ENCODE measurements around the gene ATG16L2. TPM values are rescaled to one million over a fixed set of nuclear protein-coding genes. Genes with fewer than 3 reads are reported as not detected.

The ATG16L2 gene
- total and polyA plus RNA-seq, 9 of the 15 experiments (the other 6 are each of a cell fraction or from before 2014, with no cell fraction given) = 0.18 to 11.2 (median 6.2) TPM

DNA sequence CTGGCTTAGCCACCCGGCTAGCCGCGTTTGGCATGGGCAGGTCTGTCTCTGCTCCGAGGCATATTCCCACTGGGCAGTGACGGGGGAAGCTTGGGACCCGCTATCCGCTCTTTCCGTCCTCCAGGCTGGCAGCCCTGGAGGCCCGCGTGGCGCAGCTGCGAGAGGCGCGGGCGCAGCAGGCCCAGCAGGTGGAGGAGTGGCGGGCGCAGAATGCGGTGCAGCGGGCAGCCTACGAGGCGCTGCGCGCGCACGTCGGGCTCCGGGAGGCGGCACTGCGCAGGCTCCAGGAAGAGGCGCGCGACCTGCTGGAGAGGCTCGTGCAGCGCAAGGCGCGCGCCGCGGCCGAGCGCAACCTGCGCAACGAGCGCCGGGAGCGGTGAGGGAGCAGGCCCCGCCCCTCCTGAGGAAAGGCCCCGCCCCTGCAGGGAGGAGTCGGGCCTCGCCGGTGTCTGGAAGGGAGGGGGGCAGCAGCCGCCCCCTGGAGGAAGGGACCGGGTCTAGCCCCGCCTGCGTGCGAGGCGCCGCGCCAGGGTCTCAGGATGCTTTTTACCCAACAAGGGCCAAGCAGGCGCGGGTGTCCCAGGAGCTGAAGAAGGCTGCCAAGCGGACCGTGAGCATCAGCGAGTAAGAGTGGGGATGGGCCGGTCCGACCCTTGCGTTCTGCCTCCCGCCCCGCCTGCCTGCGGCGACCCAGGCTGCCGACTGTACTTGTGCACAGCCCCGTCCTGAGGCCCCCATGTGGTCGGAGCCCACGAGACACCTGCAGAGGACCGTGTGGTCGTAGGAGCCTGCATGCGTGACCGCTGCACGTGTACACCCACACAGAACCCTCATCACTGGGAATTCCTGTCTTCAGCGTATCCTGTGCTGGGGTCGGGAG is 7.9 kb downstream of the ATG16L2 start (continued):
- TF ChIP-seq, protein P1, sequence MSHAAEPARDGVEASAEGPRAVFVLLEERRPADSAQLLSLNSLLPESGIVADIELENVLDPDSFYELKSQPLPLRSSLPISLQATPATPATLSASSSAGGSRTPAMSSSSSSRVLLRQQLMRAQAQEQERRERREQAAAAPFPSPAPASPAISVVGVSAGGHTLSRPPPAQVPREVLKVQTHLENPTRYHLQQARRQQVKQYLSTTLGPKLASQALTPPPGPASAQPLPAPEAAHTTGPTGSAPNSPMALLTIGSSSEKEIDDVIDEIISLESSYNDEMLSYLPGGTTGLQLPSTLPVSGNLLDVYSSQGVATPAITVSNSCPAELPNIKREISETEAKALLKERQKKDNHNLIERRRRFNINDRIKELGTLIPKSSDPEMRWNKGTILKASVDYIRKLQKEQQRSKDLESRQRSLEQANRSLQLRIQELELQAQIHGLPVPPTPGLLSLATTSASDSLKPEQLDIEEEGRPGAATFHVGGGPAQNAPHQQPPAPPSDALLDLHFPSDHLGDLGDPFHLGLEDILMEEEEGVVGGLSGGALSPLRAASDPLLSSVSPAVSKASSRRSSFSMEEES (CRISPR knock-in tag; IDR thresholded peaks at IDR 0.05) = no peak

DNA sequence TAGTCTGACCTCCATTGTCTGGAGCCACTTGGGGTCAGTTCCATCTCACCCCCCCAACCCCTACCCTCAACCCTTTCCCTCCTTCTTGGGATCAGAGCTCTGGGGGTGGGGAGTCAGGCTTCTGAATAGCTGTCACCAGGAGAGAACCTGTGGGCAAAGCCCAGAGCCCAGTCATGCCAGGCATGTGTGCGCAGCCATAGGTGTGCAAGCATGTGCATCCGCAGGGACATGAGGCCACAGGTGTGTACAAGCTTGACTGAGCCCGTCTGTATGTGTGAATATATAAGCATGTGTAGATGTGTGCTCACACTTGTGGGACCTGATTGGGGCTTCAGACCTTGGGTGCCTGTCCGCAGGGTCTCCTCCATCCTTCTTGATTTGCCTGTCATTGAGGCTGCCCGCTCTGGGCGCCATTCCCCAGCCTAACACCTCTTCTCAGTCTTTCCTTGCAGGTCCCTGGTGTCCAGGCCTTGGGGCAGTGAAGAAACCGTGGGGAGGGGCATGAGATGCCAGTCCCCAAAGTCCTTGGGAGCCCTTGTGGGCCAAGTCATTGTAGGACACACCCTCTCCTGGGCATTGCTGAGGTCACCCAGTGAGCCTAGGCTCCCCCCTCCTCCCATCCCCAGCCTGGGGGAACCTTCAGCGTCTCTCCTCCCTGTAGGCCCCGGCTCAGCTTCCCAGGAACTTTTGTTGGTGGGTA is 9.0 kb downstream of the ATG16L2 start:
- CTCF ChIA-PET (ENCODE audit: low intra/inter-chr PET ratio) = no interaction called here
- no TSS peak for BruUV-seq (replicated peaks)

More for the DNA sequence above, 9.0 kb downstream of the ATG16L2 start:
- Histone ChIP-seq H3K36me3 (ENCODE audit: control insufficient read depth, insufficient read depth, low read length) (no peaks in the 10 kb centered on the region), H3K4me2 (ENCODE audit: insufficient read depth, low read length) (no peak overlapping the region), H3K9me3 (replicated peaks; ENCODE audit: control insufficient read depth, insufficient read depth, low read depth, low read length) (no peaks in the 10 kb centered on the region), H3K9ac (ENCODE audit: insufficient read depth in 1 of 2, low read depth in 2 of 2, low read length in 2 of 2) (no peak overlapping the region), H4K20me1 (replicated peaks; ENCODE audit: control insufficient read depth, insufficient read depth, low read length) (no peaks in the 10 kb centered on the region), H3K9me1 (ENCODE audit: control insufficient read depth, insufficient read depth, low read length) (no peaks in the 10 kb centered on the region), H3K79me2 (ENCODE audit: control insufficient read depth, insufficient read depth, low read length) (no peaks in the 10 kb centered on the region), H3K4me1 (replicated peaks in 1 of 2; ENCODE audit: control insufficient read depth in 2 of 2, insufficient read depth in 2 of 2, low read length in 2 of 2) (peaks cover 0 to 33% of the 10 kb centered on the region in 2 experiments; a peak in 2 of 5 replicates), H3K27ac (ENCODE audit: extremely low read depth, low read depth, low read length) (no peak overlapping the region), H3K4me3 (no peak overlapping the region), H2AFZ (ENCODE audit: low read depth, low read length) (no peak overlapping the region), H3K27me3 (ENCODE audit: control insufficient read depth in 2 of 2, insufficient read depth in 2 of 2, low read length in 2 of 2) (no peaks in the 10 kb centered on the region)
- ATAC-seq (no peak), DNase-seq (ENCODE audit: extremely low read depth in 1 of 4, low spot score in 3 of 4) (no peak), FAIRE-seq (no peak)
- POLR2A ChIA-PET = no interaction called here
- TF ChIP-seq GABPB2 (CRISPR knock-in tag; conservative IDR thresholded peaks at IDR 0.05) = no peak
- TF ChIP-seq RFX1 (IDR thresholded peaks at IDR 0.05) = no peak
- no peak for TF ChIP-seq ZNF23 (CRISPR knock-in tag; IDR thresholded peaks at IDR 0.05)
- no peak for TF ChIP-seq FOXP1 (CRISPR knock-in tag; IDR thresholded peaks at IDR 0.05)
- no peak for TF ChIP-seq ZNF589 (CRISPR knock-in tag; IDR thresholded peaks at IDR 0.05; ENCODE audit: low read depth)
- TF ChIP-seq HMBOX1 (IDR thresholded peaks at IDR 0.05) = no peak
- TF ChIP-seq BRF1 (IDR thresholded peaks at IDR 0.05; ENCODE audit: borderline replicate concordance, extremely low read depth, insufficient read length) = no peak
- intact Hi-C loops (cut with micrococcal nuclease) = no loop called here
- in situ Hi-C loops (cut with MboI) = no loop called here
- WGBS (ENCODE audit: insufficient coverage, low coverage, missing lambda C conversion rate) = 60% methylated on average over 8 of the region's 9 CpGs

All from K562 (cell line).